Activated B cell treated with CpG ODN at 0.5 μM for 24 hours (primary cell): ENCODE measurements around the gene CYP26B1. TPM values are rescaled to one million over a fixed set of nuclear protein-coding genes. Genes with fewer than 3 reads are reported as not detected.

Source experiments
- ATAC-seq: fragments of 200-7000 bp; cut with Tn5 transposase; one replicate; pipeline ENCODE4 v1.10.0; 2021; ENCODE audit warnings: low read depth, mild to moderate bottlenecking, moderate library complexity
- CTCF ChIA-PET: fragments of 350-600 bp; sonication (Branson Sonifier 250); formaldehyde crosslinking; loops from one replicate; lab custom pipeline; 2021; ENCODE audit warnings: antibody characterized with exemption; lab: Charles Lee
- POLR2A ChIA-PET: fragments of 350-600 bp; sonication (Branson Sonifier 250); formaldehyde crosslinking; loops from one replicate; lab custom pipeline; 2021; ENCODE audit warnings: antibody characterized with exemption; lab: Charles Lee
- DNase-seq: peaks from one replicate; pipeline ENCODE4 v3.0.0; 2022
- H3K27ac Mint-ChIP-seq: one replicate; pipeline ENCODE4 v1.8.0; 2020; ENCODE audit warnings: mixed read lengths
- H3K27me3 Mint-ChIP-seq: one replicate; pipeline ENCODE4 v1.8.0; 2021; ENCODE audit warnings: mixed read lengths
- H3K36me3 Mint-ChIP-seq: one replicate; pipeline ENCODE4 v1.8.0; 2021; ENCODE audit warnings: low read depth, mixed read lengths
- H3K4me1 Mint-ChIP-seq: one replicate; pipeline ENCODE4 v1.8.0; 2021; ENCODE audit warnings: mixed read lengths
- H3K4me3 Mint-ChIP-seq: one replicate; pipeline ENCODE4 v1.8.0; 2020; ENCODE audit warnings: mild to moderate bottlenecking, mixed read lengths
- H3K9me3 Mint-ChIP-seq: one replicate; pipeline ENCODE4 v1.8.0; 2020; ENCODE audit warnings: mixed read lengths
- intact Hi-C: fragments of 100-400 bp; cut with micrococcal nuclease; formaldehyde crosslinking; loops from one replicate; pipeline ENCODE4 v1.15.1; 2024
- total RNA-seq: library from RNA; stranded (reverse); gene quantifications from 2 replicates; pipeline ENCODE4 v1.2.3, GENCODE V29; 2022
- TF ChIP-seq, protein P1 (sequence below): fragments of 200-600 bp; IDR thresholded peaks from one replicate; pipeline ENCODE4 v1.8.0; 2022; ENCODE audit warnings: antibody characterized with exemption, mild to moderate bottlenecking

Gene CYP26B1
- total RNA-seq, 1 donor from 2014 or later: not detected

DNA sequence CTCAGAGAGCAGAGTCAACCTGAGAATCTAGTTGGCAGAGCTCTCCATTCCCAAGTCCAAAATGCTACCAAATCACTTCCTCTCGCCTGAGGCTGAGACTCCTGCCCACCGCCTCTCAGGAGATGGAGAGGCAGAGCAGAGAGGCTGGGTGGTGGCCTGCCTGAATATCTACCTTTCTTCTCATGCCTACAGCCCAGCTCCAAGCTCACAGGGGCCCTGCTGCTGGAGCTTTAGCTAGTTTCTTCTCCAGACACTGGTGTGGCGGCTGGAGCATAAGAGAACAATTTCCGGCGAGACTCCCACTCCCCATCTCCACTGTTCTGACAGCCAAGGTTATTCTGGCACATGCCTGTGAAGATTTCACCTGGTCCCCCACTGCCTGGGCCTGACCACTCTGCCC, 8.1 kb upstream of the CYP26B1 start:
- H3K9me3 Mint-ChIP-seq: no peaks in the 10 kb centered on the region
- TF ChIP-seq, protein P1, sequence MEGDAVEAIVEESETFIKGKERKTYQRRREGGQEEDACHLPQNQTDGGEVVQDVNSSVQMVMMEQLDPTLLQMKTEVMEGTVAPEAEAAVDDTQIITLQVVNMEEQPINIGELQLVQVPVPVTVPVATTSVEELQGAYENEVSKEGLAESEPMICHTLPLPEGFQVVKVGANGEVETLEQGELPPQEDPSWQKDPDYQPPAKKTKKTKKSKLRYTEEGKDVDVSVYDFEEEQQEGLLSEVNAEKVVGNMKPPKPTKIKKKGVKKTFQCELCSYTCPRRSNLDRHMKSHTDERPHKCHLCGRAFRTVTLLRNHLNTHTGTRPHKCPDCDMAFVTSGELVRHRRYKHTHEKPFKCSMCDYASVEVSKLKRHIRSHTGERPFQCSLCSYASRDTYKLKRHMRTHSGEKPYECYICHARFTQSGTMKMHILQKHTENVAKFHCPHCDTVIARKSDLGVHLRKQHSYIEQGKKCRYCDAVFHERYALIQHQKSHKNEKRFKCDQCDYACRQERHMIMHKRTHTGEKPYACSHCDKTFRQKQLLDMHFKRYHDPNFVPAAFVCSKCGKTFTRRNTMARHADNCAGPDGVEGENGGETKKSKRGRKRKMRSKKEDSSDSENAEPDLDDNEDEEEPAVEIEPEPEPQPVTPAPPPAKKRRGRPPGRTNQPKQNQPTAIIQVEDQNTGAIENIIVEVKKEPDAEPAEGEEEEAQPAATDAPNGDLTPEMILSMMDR: no peak
- H3K4me1 Mint-ChIP-seq: no peaks in the 10 kb centered on the region
- no peaks in the 10 kb centered on the region for H3K36me3 Mint-ChIP-seq
- CTCF ChIA-PET: no interaction called here
- no peak overlapping the region for H3K27ac Mint-ChIP-seq
- POLR2A ChIA-PET: no interaction called here
- intact Hi-C loops: no loop called here
- DNase-seq (no peak), ATAC-seq (no peak)
- no peak overlapping the region for H3K4me3 Mint-ChIP-seq
- H3K27me3 Mint-ChIP-seq: peaks cover 24% of the 10 kb centered on the region

DNA sequence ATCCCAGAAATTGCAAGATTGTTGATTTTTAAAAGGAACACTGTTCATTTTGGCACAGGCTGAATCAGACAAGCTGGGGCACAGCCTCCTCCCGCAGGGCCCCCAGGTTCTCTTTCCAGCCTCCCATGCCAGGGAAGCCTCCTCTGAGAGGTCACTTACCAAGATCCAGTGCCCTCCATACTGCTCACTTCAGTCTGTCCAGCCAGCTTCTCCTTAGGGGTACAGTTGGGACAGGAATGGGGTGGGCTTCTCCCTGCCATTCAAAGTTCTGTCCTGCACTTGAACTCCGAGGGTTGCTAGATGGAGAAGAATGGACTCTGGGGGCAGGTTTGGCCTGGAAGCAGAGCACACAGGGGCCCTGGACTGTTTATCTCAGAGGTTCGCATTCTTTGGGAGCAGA, 7.5 kb upstream of the CYP26B1 start:
- Mint-ChIP-seq H3K4me3 (no peak overlapping the region), H3K36me3 (no peaks in the 10 kb centered on the region), H3K27ac (no peak overlapping the region), H3K4me1 (peaks cover 4% of the 10 kb centered on the region), H3K9me3 (no peaks in the 10 kb centered on the region), H3K27me3 (peaks cover 29% of the 10 kb centered on the region)
- ATAC-seq (no peak), DNase-seq (no peak)
- POLR2A ChIA-PET: no interaction called here
- TF ChIP-seq, protein P1: no peak
- intact Hi-C loops: no loop called here
- CTCF ChIA-PET: no interaction called here

DNA sequence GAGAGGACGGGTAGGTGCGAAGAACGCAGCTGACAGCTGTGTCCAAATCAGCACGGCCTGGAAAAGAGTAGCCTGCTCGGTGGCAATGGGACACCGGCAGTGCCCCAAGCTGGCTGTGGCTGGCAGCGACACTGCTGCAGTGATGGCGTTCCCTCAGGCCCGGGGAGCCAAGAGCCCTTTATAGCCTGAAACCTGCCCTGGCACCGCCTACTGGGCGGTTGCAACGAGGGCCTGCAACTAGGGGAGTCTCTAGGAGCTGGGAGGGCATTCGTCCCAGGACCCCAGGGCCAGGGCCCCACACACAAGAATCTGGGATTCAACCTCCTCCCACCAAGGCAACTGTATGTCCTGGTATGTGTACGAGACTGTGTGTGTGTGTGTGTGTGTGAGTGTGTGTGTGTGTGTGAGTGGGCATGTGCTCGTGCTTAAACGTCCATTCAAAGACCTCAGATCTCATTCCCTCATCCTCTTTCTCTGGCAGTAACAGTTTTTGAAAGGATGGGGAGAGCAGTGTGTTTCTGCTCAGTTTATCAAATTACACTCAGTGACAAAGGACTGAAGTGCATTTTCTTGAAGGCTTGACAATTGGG, 6.8 kb upstream of the CYP26B1 start:
- CTCF ChIA-PET: no interaction called here
- TF ChIP-seq, protein P1: no peak
- intact Hi-C loops: loop anchor here (5.0 kb wide), 1 partner anchor 852 kb away; no protein-coding TSS in a partner anchor
- Mint-ChIP-seq H3K27me3 (peaks cover 36% of the 10 kb centered on the region), H3K36me3 (no peaks in the 10 kb centered on the region), H3K4me1 (peaks cover 11% of the 10 kb centered on the region), H3K9me3 (no peaks in the 10 kb centered on the region), H3K4me3 (no peak overlapping the region), H3K27ac (no peak overlapping the region)
- POLR2A ChIA-PET: no interaction called here
- DNase-seq: no peak
- ATAC-seq: no peak

DNA sequence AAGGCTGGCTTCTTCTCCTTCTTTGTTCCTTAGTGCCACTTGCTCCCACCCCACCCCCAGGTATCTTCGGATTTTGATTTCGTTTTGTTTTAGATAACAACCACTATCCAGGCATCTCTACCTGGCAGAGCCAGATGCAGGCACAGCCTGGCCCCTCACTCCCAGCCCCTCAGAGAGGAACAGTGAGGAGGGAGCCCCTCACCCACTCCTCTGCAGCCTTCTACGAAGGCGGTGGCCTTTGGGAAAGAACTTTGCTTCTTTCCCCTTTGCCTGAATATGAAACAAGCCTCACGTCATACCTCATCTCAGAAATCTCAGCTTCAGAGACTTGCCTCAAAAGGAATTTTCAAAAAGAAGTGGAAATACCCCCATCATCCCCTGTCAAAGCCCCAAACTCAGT, 6.3 kb upstream of the CYP26B1 start:
- Mint-ChIP-seq H3K27ac (no peak overlapping the region), H3K9me3 (no peaks in the 10 kb centered on the region), H3K36me3 (no peaks in the 10 kb centered on the region), H3K27me3 (peaks cover 42% of the 10 kb centered on the region), H3K4me3 (no peak overlapping the region), H3K4me1 (peaks cover 17% of the 10 kb centered on the region)
- DNase-seq (no peak), ATAC-seq (no peak)
- POLR2A ChIA-PET: no interaction called here
- CTCF ChIA-PET: no interaction called here
- TF ChIP-seq, protein P1: no peak
- intact Hi-C loops: loop anchor here (5.0 kb wide), 1 partner anchor 852 kb away; no protein-coding TSS in a partner anchor

DNA sequence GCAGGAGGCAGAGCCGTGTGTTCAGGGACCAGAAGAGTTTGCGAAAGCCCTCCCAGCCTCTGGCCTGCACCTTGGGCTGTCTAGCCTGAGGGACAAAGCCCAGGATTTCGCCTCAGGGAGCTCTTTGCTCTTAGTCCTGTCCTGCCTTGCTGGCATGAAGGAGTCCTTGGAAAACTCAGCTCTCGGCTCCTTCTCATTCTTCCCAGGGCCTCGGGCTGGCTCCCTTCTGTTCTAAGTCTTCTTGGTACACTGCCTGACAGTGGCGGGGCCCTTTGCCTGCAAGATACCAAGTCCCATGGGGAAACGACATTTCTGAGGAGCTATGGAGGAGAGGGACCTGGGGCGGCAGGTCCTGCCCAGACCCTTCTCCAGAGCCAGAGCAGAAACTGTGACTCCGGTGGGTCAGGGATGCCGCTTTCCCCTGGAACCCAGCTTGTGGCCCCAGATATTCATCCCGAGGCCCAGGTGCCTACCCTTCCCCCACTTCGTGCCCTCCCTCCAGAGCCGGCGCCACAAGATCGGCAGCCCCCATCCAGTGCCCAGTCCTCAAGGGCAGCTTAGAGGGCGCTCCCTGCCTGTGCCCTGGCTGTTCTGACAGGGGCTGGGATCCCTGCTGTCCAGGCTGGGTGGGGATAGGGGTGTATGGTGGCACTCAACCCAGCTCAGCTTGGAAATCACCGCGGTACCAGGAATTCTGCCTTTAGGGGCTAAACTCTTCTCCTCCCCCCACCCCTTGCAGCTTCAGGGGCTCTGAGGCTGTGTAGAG, 5.5 kb upstream of the CYP26B1 start:
- peaks cover 44% of the 10 kb centered on the region for H3K27me3 Mint-ChIP-seq
- ChIA-PET POLR2A (no interaction called here), CTCF (interaction anchor here (0.7 kb wide), 1 partner anchor 17 kb away, joined by 3 read pairs; no protein-coding TSS in a partner anchor)
- no peak overlapping the region for H3K4me3 Mint-ChIP-seq
- no peaks in the 10 kb centered on the region for H3K9me3 Mint-ChIP-seq
- TF ChIP-seq, protein P1: no peak
- peaks cover 20% of the 10 kb centered on the region for H3K4me1 Mint-ChIP-seq
- H3K36me3 Mint-ChIP-seq: no peaks in the 10 kb centered on the region
- intact Hi-C loops: loop anchor here (5.0 kb wide), 1 partner anchor 851 kb away; no protein-coding TSS in a partner anchor
- DNase-seq: no peak
- ATAC-seq: no peak
- H3K27ac Mint-ChIP-seq: no peak overlapping the region
